Uterus (tissue), 4 donors: ENCODE data around the gene HSPBP1. TPM values are rescaled to one million over a fixed set of nuclear protein-coding genes. Genes with fewer than 3 reads are reported as not detected.

ENCODE experiments used
- DNase-seq, 2 donors: peaks; one replicate each; pipeline ENCODE4 v3.0.0-alpha.2; 2019 to 2020
- H3K27ac ChIP-seq, 2 donors: fragments of 200-600 bp; sonication (generic); 1 replicate in 1 of 2; 2 replicates in 1 of 2; pipeline ENCODE4 v1.5.1; 2016 to 2018
- H3K27me3 ChIP-seq, 2 donors: fragments of 200-600 bp; sonication (generic); one replicate each; pipeline ENCODE4 v1.5.1; 2018 to 2019; ENCODE audit warnings: control low read depth in 1 of 2
- H3K36me3 ChIP-seq, 2 donors: fragments of 200-600 bp; sonication (generic); one replicate each; pipeline ENCODE4 v1.5.1; 2019; ENCODE audit warnings: control low read depth in 1 of 2
- H3K4me1 ChIP-seq, 2 donors: fragments of 200-600 bp; sonication (generic); one replicate each; pipeline ENCODE4 v1.5.1; 2018 to 2019; ENCODE audit warnings: control low read depth in 1 of 2
- H3K4me3 ChIP-seq, 2 donors: fragments of 200-600 bp; sonication (generic); 1 replicate in 1 of 2; 2 replicates in 1 of 2; pipeline ENCODE4 v1.5.1; 2018 to 2019; ENCODE audit warnings: mild to moderate bottlenecking in 1 of 2
- H3K9me3 ChIP-seq, 2 donors: fragments of 200-600 bp; sonication (generic); one replicate each; pipeline ENCODE4 v1.5.1; 2019; ENCODE audit warnings: control low read depth in 1 of 2
- CTCF ChIP-seq, 4 experiments: fragments of 200-600 bp in 2 of 4; fragments of 450-650 bp in 2 of 4; sonication (generic) in 2 of 4; IDR thresholded peaks; one replicate each; pipeline ENCODE4 v1.5.1; 2016 to 2019; ENCODE audit warnings: antibody characterized with exemption in 4 of 4, mild to moderate bottlenecking in 2 of 4, moderate library complexity in 1 of 4
- POLR2A ChIP-seq, 2 donors: fragments of 450-650 bp; IDR thresholded peaks; one replicate each; pipeline ENCODE4 v1.6.1; 2016; ENCODE audit warnings: antibody characterized with exemption in 2 of 2, mild to moderate bottlenecking in 1 of 2, moderate library complexity in 1 of 2
- intact Hi-C: fragments of 100-400 bp; cut with DNase I; formaldehyde crosslinking; loops from one replicate; pipeline ENCODE4 v1.15.1; 2023; ENCODE audit warnings: low total_unique reads
- total RNA-seq, 4 donors: library from RNA; depleted of rRNA in 3 of 4; stranded (reverse); fragments of >200 nt in 3 of 4; gene quantifications; one replicate each; pipeline versions ENCODE4 v1.1.0 to v1.2.4, GENCODE V29; 2014 to 2023
- donor health status: DM: yes; HTN: yes; CAD: no.

The HSPBP1 gene
- total RNA-seq, 4 donors from 2014 or later: 1.3 to 37.4 (median 25.6) TPM

- H3K9me3 ChIP-seq: no peaks in the 10 kb centered on the region
- H3K27ac ChIP-seq: peak within 1 kb of the TSS; percentile 90
- peak within 1 kb of the TSS; percentile 26 to 61 for H3K4me3 ChIP-seq
- no peaks in the 10 kb centered on the region for H3K27me3 ChIP-seq
- DNase-seq: peak; percentile 64 to 77
- H3K36me3 ChIP-seq: no peaks in the 10 kb centered on the region
- peaks cover 0 to 5% of the 10 kb centered on the region in 2 donors for H3K4me1 ChIP-seq
- no peak for TF ChIP-seq POLR2A (IDR thresholded peaks at IDR 0.05)
- no peak for TF ChIP-seq CTCF (IDR thresholded peaks at IDR 0.05)
- intact Hi-C loops: loop anchor here (10.0 kb wide), 1 partner anchor 171 kb away; no protein-coding TSS in a partner anchor
Measured at GRCh38 chr19:55283548-55284377, 3.9 kb upstream of the HSPBP1 start, which contains the start of gene BRSK1. BRSK1 (plus strand) TSS chr19:55283997; CDS start chr19:55284443, 446 bp downstream.

GRCh38 chr19:55279340-55279739, 570 bp downstream of the HSPBP1 start:
- Histone ChIP-seq H3K36me3 (no peaks in the 10 kb centered on the region), H3K27me3 (no peaks in the 10 kb centered on the region), H3K4me1 (peaks cover 0 to 5% of the 10 kb centered on the region in 2 donors), H3K9me3 (no peaks in the 10 kb centered on the region), H3K27ac (peak overlapping the region; percentile 77 to 85), H3K4me3 (peak overlapping the region; percentile 52 to 74)
- intact Hi-C loops: no loop called here
- TF ChIP-seq CTCF (IDR thresholded peaks at IDR 0.05) (no peak), POLR2A (IDR thresholded peaks at IDR 0.05) (no peak)
- DNase-seq: no peak

DNA sequence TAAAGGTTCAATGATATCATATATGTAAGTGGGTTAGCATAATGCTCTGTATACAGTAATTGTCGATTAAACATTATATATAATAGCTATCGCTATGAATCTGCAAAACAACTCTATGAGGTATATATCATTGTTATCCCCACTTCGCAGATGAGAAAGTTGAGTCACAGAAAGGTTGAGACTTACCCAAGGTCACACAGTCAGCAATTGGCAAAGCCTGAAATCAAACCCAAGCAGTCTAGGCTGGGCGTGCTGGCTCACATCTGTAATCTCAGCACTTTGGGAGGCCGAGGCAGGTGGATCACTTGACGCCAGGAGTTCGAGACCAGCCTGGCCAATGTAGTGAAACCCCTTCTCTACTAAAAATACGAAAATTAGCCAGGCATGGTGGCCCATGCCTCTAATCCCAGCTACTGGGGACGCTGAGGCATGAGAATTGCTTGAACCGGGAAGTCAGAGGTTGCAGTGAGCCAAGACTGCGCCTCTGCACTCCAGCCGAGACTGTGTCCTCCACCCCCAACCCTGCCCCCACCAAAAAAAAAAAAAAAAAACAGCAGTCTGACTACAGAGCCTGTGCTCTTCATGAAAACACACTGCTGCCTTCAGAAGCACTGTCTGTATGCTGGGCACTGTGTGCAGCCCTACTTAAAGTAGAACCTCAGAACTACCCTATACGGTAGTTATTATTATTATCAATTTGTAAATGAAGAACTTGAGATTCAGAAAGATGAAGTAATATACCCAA, 1.3 kb downstream of the HSPBP1 start:
- no peak overlapping the region for H3K4me3 ChIP-seq
- intact Hi-C loops: no loop called here

DNA sequence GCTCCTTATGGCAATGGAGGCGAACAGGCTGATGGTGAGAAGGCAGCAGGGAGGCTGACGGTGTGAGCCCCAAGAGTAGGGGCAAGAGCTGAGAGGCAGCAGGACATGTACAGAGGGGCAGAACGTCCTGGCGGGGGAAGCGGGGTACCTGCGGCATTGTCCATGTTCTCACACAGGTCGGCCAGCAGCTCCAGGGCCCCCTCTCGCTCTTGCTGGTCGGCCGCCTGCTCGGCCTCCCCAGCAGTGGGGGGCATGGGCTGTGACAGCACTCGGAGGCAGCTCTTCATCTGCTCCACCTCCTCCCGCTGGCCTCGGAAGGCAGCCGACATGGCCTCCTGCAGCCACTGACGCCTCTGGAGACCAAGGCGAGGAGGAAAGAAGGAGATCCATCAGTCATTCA, 2.4 kb downstream of the HSPBP1 start:
- no peaks in the 10 kb centered on the region for H3K9me3 ChIP-seq
- no peak overlapping the region for H3K27ac ChIP-seq
- DNase-seq: no peak
- no peaks in the 10 kb centered on the region for H3K4me1 ChIP-seq
- intact Hi-C loops: no loop called here
- no peak for TF ChIP-seq CTCF (IDR thresholded peaks at IDR 0.05)
- no peak for TF ChIP-seq POLR2A (IDR thresholded peaks at IDR 0.05)
- H3K36me3 ChIP-seq: no peaks in the 10 kb centered on the region
- H3K27me3 ChIP-seq: no peaks in the 10 kb centered on the region
- H3K4me3 ChIP-seq: no peak overlapping the region

More for the DNA sequence above, 1.3 kb downstream of the HSPBP1 start:
- Histone ChIP-seq H3K36me3 (no peaks in the 10 kb centered on the region), H3K4me1 (no peaks in the 10 kb centered on the region), H3K27me3 (no peaks in the 10 kb centered on the region), H3K9me3 (no peaks in the 10 kb centered on the region), H3K27ac (no peak overlapping the region)
- DNase-seq: no peak
- TF ChIP-seq CTCF (IDR thresholded peaks at IDR 0.05) (no peak), POLR2A (IDR thresholded peaks at IDR 0.05) (no peak)
